ENCODE measurements around the gene LEF1. TPM values are rescaled to one million over a fixed set of nuclear protein-coding genes. Genes with fewer than 3 reads are reported as not detected.

LEF1 gene
- 0.46 TPM in 1 of 2 replicates, not detected in the other for total RNA-seq
- not detected in 2 replicates for polyA plus RNA-seq
- polyA plus RNA-seq (2011; cell fraction: cytosol; rRNA removed), result not detected in 2 replicates
- 0.15 TPM in 1 of 2 replicates, not detected in the other for polyA plus RNA-seq (2011; cell fraction: nucleus; rRNA removed)
- not detected in 2 replicates for polyA plus RNA-seq (2012)
- 0.70 and 3.5 TPM in 2 replicates for polyA minus RNA-seq
- polyA minus RNA-seq (2011; cell fraction: cytosol; rRNA and poly(A)+ RNA removed), result not detected
- not detected in 2 replicates for polyA minus RNA-seq (2011; cell fraction: nucleus; rRNA and poly(A)+ RNA removed)
- percentile 1 among the genes with signal in this experiment for Bru-seq, nascent RNA
- percentile 4 among the genes with signal in this experiment for BruChase-seq, experiment 1, labeled RNA remaining after a 6-hour chase
- BruChase-seq, experiment 2, labeled RNA remaining after a 2-hour chase, result percentile 1 among the genes with signal in this experiment
- long read RNA-seq, result 0 reads

- Histone ChIP-seq H3K9me1 (replicated peaks; ENCODE audit: control insufficient read depth, extremely low read depth, insufficient read depth, low read length) (no peaks in the 10 kb centered on the region), H3K4me3 (replicated peaks in 1 of 3; ENCODE audit: insufficient read depth in 1 of 3, low read depth in 1 of 3, low read length in 3 of 3) (peak within 1 kb of the TSS; percentile 40 to 64 (median 53)), H4K20me1 (replicated peaks; ENCODE audit: control insufficient read depth, extremely low read depth, insufficient read depth, low read length) (peaks cover 4% of the 10 kb centered on the region), H3K9me3 (replicated peaks; ENCODE audit: control insufficient read depth, insufficient read depth, low read length) (no peaks in the 10 kb centered on the region), H3K27me3 (ENCODE audit: control insufficient read depth in 2 of 2, insufficient read depth in 2 of 2, low read length in 2 of 2) (peaks cover 70 to 98% of the 10 kb centered on the region in 2 experiments), H3K27ac (ENCODE audit: insufficient read depth, low read depth, low read length) (no peak within 1 kb of the TSS), H3K79me2 (ENCODE audit: control insufficient read depth, insufficient read depth, low read length) (no peaks in the 10 kb centered on the region), H3K36me3 (ENCODE audit: control insufficient read depth in 2 of 2, extremely low read depth in 1 of 2, insufficient read depth in 2 of 2, low read length in 2 of 2) (no peaks in the 10 kb centered on the region), H2AFZ (ENCODE audit: low read depth, low read length) (peak within 1 kb of the TSS; percentile 86), H3K4me1 (ENCODE audit: control insufficient read depth, extremely low read depth, insufficient read depth, low read length) (peaks cover 14% of the 10 kb centered on the region), H3K4me2 (ENCODE audit: insufficient read depth, low read length) (peak within 1 kb of the TSS; percentile 90), H3K9ac (replicated peaks; ENCODE audit: extremely low read depth, insufficient read depth, low read length) (no peak within 1 kb of the TSS)
- peak; percentile 68 for TF ChIP-seq EZH2 (IDR thresholded peaks at IDR 0.05; ENCODE audit: borderline replicate concordance, low read depth, low read length, severe bottlenecking)
- no peak for TF ChIP-seq CTCF (IDR thresholded peaks at IDR 0.05; ENCODE audit: extremely low read depth in 1 of 2, insufficient read depth in 1 of 2, low read depth in 1 of 2, low read length in 2 of 2)
- DNase-seq (ENCODE audit: low read depth, low spot score), result peak; percentile 40
- intact Hi-C loops (cut with micrococcal nuclease), result loop anchor here (10.0 kb wide), 1 partner anchor 406 kb away; no protein-coding TSS in a partner anchor
- CTCF ChIA-PET, result interaction anchor here (0.8 to 1.3 kb wide), 2 partner anchors 10 to 293 kb away, joined by 3 to 5 read pairs; no protein-coding TSS in a partner anchor
- dilution Hi-C loops (cut with MboI; ENCODE audit: extremely low pct_ligation_motif_present, low sequenced_read_pairs), result no loop called here
- POLR2A ChIA-PET, result no interaction called here
- BruUV-seq (replicated peaks), result no TSS peak
- no peak for FAIRE-seq
Measured at GRCh38 chr4:108168671-108169523, at the start of gene LEF1. LEF1 (minus strand) TSS chr4:108168932; CDS start chr4:108167767, 1,165 bp downstream.

Data from endothelial cell of umbilical vein (primary cell).